Peyer's patch (tissue), 4 donors: ENCODE measurements around the gene ABCB8. TPM values are rescaled to one million over a fixed set of nuclear protein-coding genes. Genes with fewer than 3 reads are reported as not detected.

Source experiments
- DNase-seq, 3 donors: peaks; one replicate each; pipeline ENCODE4 v3.0.0-alpha.2; 2017 to 2019
- H3K27ac ChIP-seq, 4 donors: fragments of 200-600 bp; sonication (generic); one replicate each; pipeline ENCODE4 v1.5.1; 2016 to 2019
- H3K27me3 ChIP-seq, 2 donors: fragments of 200-600 bp; sonication (generic); one replicate each; pipeline ENCODE4 v1.5.1; 2019
- H3K36me3 ChIP-seq, 3 donors: fragments of 200-600 bp; sonication (generic); one replicate each; pipeline ENCODE4 v1.5.1; 2016 to 2019
- H3K4me1 ChIP-seq, 4 donors: fragments of 200-600 bp; sonication (generic); one replicate each; pipeline ENCODE4 v1.5.1; 2016 to 2019
- H3K4me3 ChIP-seq, 4 donors: fragments of 200-600 bp; sonication (generic); 1 replicate in 3 of 4; 2 replicates in 1 of 4; pipeline ENCODE4 v1.5.1; 2016 to 2019; ENCODE audit warnings: mild to moderate bottlenecking in 1 of 4
- H3K9me3 ChIP-seq, 4 donors: fragments of 200-600 bp; sonication (generic); one replicate each; pipeline ENCODE4 v1.5.1; 2016 to 2019; ENCODE audit warnings: mild to moderate bottlenecking in 1 of 4
- POLR2A ChIP-seq, 2 donors: fragments of 450-650 bp; IDR thresholded peaks; one replicate each; pipeline ENCODE4 v1.5.1; 2017; ENCODE audit warnings: antibody characterized with exemption in 2 of 2, mild to moderate bottlenecking in 2 of 2, moderate library complexity in 2 of 2
- total RNA-seq, 4 donors: library from RNA; depleted of rRNA; stranded (reverse); fragments of >200 nt; gene quantifications; one replicate each; pipeline ENCODE4 v1.1.0, GENCODE V29; 2016
- TF ChIP-seq, protein P1 (sequence below), 6 experiments: fragments of 450-650 bp in 4 of 6; fragments of 200-600 bp in 2 of 6; sonication (generic) in 1 of 6; IDR thresholded peaks; one replicate each; pipeline ENCODE4 v1.5.1; 2017 to 2019; ENCODE audit warnings: antibody characterized with exemption in 6 of 6, mild to moderate bottlenecking in 3 of 6, moderate library complexity in 1 of 6

ABCB8 gene
- total RNA-seq, 4 donors from 2014 or later = 23.1 to 79.7 (median 42.7) TPM

DNA sequence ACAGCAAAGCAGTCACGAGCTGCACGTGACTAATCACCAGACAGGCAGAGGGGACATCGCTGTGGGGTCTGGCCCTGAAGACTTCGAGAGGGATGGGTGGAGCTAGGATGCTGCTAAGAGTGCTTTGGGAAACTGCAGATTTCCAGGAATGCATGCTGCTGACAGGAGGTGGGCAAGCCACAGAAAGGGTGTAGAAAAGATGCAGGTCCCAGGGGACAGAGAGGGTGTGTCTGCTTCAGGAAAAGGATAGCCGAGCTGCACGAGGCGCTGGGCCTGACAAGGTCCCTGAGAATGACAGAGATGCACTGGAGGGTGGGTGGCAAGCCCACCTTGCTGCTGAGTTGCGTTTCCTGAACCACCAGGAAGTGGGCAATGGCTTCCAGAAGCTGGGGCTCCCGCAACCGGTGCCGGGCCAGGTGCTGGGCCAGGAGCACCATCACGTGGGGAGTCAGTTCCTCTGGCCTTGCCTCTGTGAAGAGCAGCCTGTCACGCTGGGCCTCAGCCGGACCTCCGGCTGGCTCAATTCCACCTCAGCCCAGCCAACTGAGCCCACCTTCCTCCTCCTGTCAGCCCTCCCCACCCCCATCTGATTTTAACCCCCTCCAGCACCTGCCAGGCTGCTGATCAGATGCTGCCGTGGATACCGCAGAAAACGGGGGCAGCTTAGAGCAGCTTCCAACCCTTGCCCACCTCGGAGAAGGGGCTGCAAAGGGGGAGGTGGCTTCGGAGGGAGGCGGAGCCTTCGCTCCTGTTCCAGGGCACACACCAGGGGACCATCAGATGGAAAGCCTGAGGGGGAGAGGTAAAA, 50.2 kb downstream of the ABCB8 start:
- Histone ChIP-seq H3K27ac (no peak overlapping the region), H3K9me3 (no peaks in the 10 kb centered on the region), H3K36me3 (peaks cover 0 to 36% (median 0%) of the 10 kb centered on the region in 3 donors), H3K4me3 (no peak overlapping the region), H3K4me1 (peaks cover 3 to 40% (median 30%) of the 10 kb centered on the region in 4 donors), H3K27me3 (no peaks in the 10 kb centered on the region)
- TF ChIP-seq POLR2A (IDR thresholded peaks at IDR 0.05) = no peak
- TF ChIP-seq, protein P1, sequence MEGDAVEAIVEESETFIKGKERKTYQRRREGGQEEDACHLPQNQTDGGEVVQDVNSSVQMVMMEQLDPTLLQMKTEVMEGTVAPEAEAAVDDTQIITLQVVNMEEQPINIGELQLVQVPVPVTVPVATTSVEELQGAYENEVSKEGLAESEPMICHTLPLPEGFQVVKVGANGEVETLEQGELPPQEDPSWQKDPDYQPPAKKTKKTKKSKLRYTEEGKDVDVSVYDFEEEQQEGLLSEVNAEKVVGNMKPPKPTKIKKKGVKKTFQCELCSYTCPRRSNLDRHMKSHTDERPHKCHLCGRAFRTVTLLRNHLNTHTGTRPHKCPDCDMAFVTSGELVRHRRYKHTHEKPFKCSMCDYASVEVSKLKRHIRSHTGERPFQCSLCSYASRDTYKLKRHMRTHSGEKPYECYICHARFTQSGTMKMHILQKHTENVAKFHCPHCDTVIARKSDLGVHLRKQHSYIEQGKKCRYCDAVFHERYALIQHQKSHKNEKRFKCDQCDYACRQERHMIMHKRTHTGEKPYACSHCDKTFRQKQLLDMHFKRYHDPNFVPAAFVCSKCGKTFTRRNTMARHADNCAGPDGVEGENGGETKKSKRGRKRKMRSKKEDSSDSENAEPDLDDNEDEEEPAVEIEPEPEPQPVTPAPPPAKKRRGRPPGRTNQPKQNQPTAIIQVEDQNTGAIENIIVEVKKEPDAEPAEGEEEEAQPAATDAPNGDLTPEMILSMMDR (IDR thresholded peaks at IDR 0.05) = no peak
- DNase-seq = no peak

DNA sequence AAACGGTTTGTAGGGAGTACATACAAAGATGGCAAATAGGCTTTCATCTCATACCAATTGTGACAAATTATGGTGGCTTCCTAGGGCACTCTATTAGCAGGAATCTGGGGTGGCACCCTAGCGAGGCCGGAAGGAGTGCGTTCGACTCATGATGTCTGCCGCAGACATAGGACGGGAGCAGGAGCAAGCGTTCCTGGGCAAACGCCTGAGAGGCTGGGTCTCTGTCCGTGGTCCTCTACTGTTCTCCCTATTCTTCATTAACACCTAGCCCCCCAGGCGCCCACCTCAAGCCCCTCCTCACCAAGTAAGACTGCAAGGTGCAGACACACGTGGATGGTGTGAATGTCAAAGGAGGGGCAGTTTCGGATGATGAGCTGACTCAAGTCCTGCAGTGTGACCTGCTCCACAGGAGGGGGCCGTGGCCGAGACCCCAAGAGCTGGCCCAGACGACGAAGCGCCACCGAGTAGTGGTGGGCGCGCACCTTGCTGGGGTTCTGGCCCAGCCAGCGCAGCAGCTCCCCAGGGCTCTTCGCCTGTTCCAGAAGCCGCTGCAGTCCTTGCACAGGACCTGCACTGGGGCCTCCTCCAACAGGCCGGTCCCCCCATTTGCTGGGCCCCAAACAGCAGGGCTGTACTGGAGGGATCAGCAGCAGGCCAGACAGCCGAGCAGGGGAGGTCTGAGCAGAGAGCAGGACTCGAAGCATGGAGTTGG, 51.1 kb downstream of the ABCB8 start:
- no peak for TF ChIP-seq POLR2A (IDR thresholded peaks at IDR 0.05)
- TF ChIP-seq, protein P1 (IDR thresholded peaks at IDR 0.05) = no peak
- H3K27ac ChIP-seq = peak overlapping the region in 3 of 4 donors; percentile 96 to 97 (median 96)
- H3K27me3 ChIP-seq = no peaks in the 10 kb centered on the region
- H3K9me3 ChIP-seq = no peaks in the 10 kb centered on the region
- H3K4me1 ChIP-seq = peaks cover 3 to 45% (median 34%) of the 10 kb centered on the region in 4 donors
- peaks cover 0 to 27% (median 0%) of the 10 kb centered on the region in 3 donors for H3K36me3 ChIP-seq
- no peak for DNase-seq
- peak overlapping the region in 3 of 4 donors; percentile 93 to 96 (median 95) for H3K4me3 ChIP-seq

DNA sequence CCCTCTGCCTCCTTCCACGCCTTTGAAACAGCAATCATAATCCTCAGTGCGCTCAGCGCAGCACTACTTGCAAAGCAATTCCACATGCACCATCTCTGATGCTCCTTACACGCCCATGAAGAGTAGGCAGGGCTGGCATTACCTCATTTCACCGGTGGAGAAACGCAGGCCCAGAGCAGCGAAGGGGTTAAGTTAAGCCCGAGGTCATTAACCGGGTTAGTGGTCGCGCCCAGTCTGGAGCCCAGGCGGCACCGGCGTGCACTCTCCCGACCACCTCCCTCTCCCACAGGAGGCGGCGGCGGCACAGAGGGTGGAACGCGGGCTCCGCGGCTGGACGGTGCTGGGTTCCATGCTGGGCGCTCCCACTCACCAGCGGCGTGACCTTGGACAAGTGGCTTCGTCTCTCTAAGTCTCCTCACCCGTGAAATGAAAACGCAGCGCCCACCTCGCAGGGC, 51.8 kb downstream of the ABCB8 start:
- TF ChIP-seq, protein P1 (IDR thresholded peaks at IDR 0.05) = peak in 1 of 6 experiments; percentile 12
- no peak for TF ChIP-seq POLR2A (IDR thresholded peaks at IDR 0.05)
- Histone ChIP-seq H3K4me3 (peak overlapping the region; percentile 93 to 96 (median 95)), H3K27me3 (no peaks in the 10 kb centered on the region), H3K9me3 (no peaks in the 10 kb centered on the region), H3K4me1 (peaks cover 3 to 45% (median 34%) of the 10 kb centered on the region in 4 donors), H3K36me3 (peaks cover 0 to 19% (median 0%) of the 10 kb centered on the region in 3 donors), H3K27ac (peak overlapping the region; percentile 95 to 97 (median 96))
- DNase-seq = peak in 1 of 3 donors; percentile 56

DNA sequence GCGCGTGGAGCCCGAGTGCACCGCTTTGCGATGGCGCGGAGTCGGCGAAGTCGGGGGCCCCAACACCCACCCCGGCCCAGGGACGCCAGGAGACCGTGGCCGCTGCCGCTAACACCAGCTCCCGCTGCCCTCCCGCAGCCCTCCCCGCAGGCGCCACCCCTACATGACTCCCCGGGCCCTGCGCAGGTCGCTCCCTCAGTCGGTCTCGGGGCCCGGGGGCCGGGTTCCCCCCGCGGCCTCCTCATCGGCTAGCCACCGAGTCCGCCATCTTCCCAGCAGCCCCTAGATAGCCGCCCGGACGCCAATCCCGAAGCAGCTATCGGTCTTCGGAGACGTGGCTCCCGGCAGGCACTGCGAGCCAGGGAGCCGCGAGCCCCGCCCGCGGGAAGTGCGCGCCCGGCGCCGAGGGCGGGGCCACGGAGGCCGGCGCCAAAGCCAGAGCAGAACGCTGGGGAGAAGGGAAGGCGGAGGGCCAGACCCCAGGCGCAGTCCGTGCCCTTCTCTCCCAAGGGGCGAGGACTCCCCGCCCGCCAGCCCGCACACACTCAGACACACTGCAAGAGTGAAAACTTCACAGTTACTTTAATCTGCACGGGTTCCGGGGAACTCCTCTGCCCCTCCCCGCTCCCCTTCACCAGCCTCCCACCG, 52.4 kb downstream of the ABCB8 start, which contains the start of gene FASTK:
TSS of gene FASTK (minus strand) at position 288 of the 648 bp plus-strand sequence. CDS start at position 245, 43 bp downstream.
- DNase-seq = peak; percentile 91 to 95 (median 93)
- Histone ChIP-seq H3K27ac (peak within 1 kb of the TSS; percentile 95 to 97 (median 96)), H3K9me3 (no peaks in the 10 kb centered on the region), H3K27me3 (no peaks in the 10 kb centered on the region), H3K4me3 (peak within 1 kb of the TSS; percentile 93 to 96 (median 95)), H3K36me3 (peaks cover 0 to 14% (median 0%) of the 10 kb centered on the region in 3 donors), H3K4me1 (peaks cover 3 to 50% (median 34%) of the 10 kb centered on the region in 4 donors)
- TF ChIP-seq, protein P1 (IDR thresholded peaks at IDR 0.05) = no peak
- TF ChIP-seq POLR2A (IDR thresholded peaks at IDR 0.05) = peak; percentile 74 to 81
